Peyer's patch (tissue), 4 donors: ENCODE measurements around the gene UBE2QL1.

ENCODE experiments used
- POLR2A ChIP-seq, 2 donors: fragments of 450-650 bp; IDR thresholded peaks; one replicate each; pipeline ENCODE4 v1.5.1; 2017; ENCODE audit warnings: antibody characterized with exemption in 2 of 2, mild to moderate bottlenecking in 2 of 2, moderate library complexity in 2 of 2
- TF ChIP-seq, protein P1 (sequence below), 6 experiments: fragments of 450-650 bp in 4 of 6; fragments of 200-600 bp in 2 of 6; sonication (generic) in 1 of 6; IDR thresholded peaks; one replicate each; pipeline ENCODE4 v1.5.1; 2017 to 2019; ENCODE audit warnings: antibody characterized with exemption in 6 of 6, mild to moderate bottlenecking in 3 of 6, moderate library complexity in 1 of 6

DNA sequence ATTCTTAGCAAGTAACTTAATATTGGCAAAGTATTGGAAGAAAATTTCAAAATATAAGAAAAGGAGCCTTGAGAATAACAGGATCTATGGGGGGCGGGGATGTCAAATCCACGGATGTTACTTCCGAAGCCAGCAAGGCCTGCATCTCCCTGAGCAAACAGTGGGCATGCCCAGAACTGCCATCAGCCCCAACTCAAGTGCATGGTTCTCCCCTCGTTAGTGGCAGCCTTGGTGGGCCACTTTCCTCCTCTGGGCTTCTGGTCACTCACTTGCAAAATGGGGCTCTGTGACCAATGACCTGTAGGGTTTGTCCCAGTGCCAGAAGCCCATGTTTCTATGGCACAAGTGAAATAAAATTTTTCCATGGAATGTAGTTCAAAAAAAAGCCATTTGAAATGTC is 43.1 kb upstream of the UBE2QL1 start:
- TF ChIP-seq, protein P1, sequence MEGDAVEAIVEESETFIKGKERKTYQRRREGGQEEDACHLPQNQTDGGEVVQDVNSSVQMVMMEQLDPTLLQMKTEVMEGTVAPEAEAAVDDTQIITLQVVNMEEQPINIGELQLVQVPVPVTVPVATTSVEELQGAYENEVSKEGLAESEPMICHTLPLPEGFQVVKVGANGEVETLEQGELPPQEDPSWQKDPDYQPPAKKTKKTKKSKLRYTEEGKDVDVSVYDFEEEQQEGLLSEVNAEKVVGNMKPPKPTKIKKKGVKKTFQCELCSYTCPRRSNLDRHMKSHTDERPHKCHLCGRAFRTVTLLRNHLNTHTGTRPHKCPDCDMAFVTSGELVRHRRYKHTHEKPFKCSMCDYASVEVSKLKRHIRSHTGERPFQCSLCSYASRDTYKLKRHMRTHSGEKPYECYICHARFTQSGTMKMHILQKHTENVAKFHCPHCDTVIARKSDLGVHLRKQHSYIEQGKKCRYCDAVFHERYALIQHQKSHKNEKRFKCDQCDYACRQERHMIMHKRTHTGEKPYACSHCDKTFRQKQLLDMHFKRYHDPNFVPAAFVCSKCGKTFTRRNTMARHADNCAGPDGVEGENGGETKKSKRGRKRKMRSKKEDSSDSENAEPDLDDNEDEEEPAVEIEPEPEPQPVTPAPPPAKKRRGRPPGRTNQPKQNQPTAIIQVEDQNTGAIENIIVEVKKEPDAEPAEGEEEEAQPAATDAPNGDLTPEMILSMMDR (IDR thresholded peaks at IDR 0.05) = no peak
- no peak for TF ChIP-seq POLR2A (IDR thresholded peaks at IDR 0.05)
